ENCODE data around the gene FXYD6. TPM values are rescaled to one million over a fixed set of nuclear protein-coding genes. Genes with fewer than 3 reads are reported as not detected.

FXYD6 gene
- total and polyA plus RNA-seq, 9 of the 15 experiments (the other 6 are each of a cell fraction or from before 2014, with no cell fraction given) = 0.07 to 0.35 TPM; not detected in 7

- TF ChIP-seq ATF2 (CRISPR knock-in tag; IDR thresholded peaks at IDR 0.05) = no peak
- no peak for TF ChIP-seq ZNF766 (CRISPR knock-in tag; conservative IDR thresholded peaks at IDR 0.05)
- no peak for TF ChIP-seq ATF4 (CRISPR knock-in tag; IDR thresholded peaks at IDR 0.05)
- no peak for TF ChIP-seq MXI1 (IDR thresholded peaks at IDR 0.05; ENCODE audit: low read depth, low read length)
- no peak for TF ChIP-seq NR3C1 (CRISPR knock-in tag; IDR thresholded peaks at IDR 0.05)
- no peak for TF ChIP-seq HMGN3 (IDR thresholded peaks at IDR 0.05; ENCODE audit: borderline replicate concordance, extremely low read depth, insufficient read length, low read depth, low read length)
- TF ChIP-seq HMG20B (CRISPR knock-in tag; IDR thresholded peaks at IDR 0.05) = no peak
- TF ChIP-seq RBM17 (IDR thresholded peaks at IDR 0.05; ENCODE audit: borderline replicate concordance, low read depth, low read length) = no peak
- TF ChIP-seq SRF (CRISPR knock-in tag; IDR thresholded peaks at IDR 0.05) = peak in 1 of 2 experiments; percentile 82; a peak in 1 of 4 replicates
- TF ChIP-seq ZFX (CRISPR knock-in tag; IDR thresholded peaks at IDR 0.05) = no peak
- no peak for TF ChIP-seq NFXL1 (CRISPR knock-in tag; IDR thresholded peaks at IDR 0.05)
- no peak for TF ChIP-seq KLF6 (CRISPR knock-in tag; IDR thresholded peaks at IDR 0.05; ENCODE audit: borderline replicate concordance)
- TF ChIP-seq ZNF23 (CRISPR knock-in tag; IDR thresholded peaks at IDR 0.05) = no peak
- TF ChIP-seq PML (IDR thresholded peaks at IDR 0.05; ENCODE audit: low read length) = no peak
- 0 out of 2 replicates have a peak, but pooled peaks have one; percentile 15 for TF ChIP-seq ARID1B (IDR thresholded peaks at IDR 0.05)
- TF ChIP-seq ILF3 (IDR thresholded peaks at IDR 0.05; ENCODE audit: borderline replicate concordance) = no peak
- no peak for TF ChIP-seq ZNF589 (CRISPR knock-in tag; IDR thresholded peaks at IDR 0.05; ENCODE audit: low read depth)
- TF ChIP-seq EGR1 (conservative IDR thresholded peaks at IDR 0.05) = peak; percentile 97
- TF ChIP-seq ZNF668 (CRISPR knock-in tag; IDR thresholded peaks at IDR 0.05) = no peak
- no peak; the same call in 1 of the 2 replicates for TF ChIP-seq NFATC3 (IDR thresholded peaks at IDR 0.05)
- no peak for TF ChIP-seq GTF2B (IDR thresholded peaks at IDR 0.05; ENCODE audit: extremely low read depth, insufficient read length)
- no peak for TF ChIP-seq MTA3 (IDR thresholded peaks at IDR 0.05; ENCODE audit: borderline replicate concordance)
- no peak for TF ChIP-seq ZNF212 (CRISPR knock-in tag; IDR thresholded peaks at IDR 0.05)
- 0 out of 2 replicates have a peak, but pooled peaks have one; percentile 2 for TF ChIP-seq JUND (IDR thresholded peaks at IDR 0.05; ENCODE audit: borderline replicate concordance, low read depth, low read length)
- TF ChIP-seq JUND (tag; IDR thresholded peaks at IDR 0.05; ENCODE audit: borderline replicate concordance, low read depth, low read length) = no peak
- TF ChIP-seq NFE2L1 (tag; IDR thresholded peaks at IDR 0.05; ENCODE audit: borderline replicate concordance, low read depth) = no peak
- TF ChIP-seq NCOA4 (IDR thresholded peaks at IDR 0.05; ENCODE audit: partially characterized antibody) = peak; percentile 62
Observed at GRCh38 chr11:117809236-117810055, 67.0 kb downstream of the FXYD6 start (continued).

Measured in K562 (cell line).